Esophagus squamous epithelium (tissue), 4 donors: ENCODE results near the gene CYB5A.

Experiments
- CTCF ChIP-seq, 6 experiments: fragments of 450-650 bp in 4 of 6; fragments of 200-600 bp in 2 of 6; sonication (generic) in 2 of 6; IDR thresholded peaks; one replicate each; pipeline ENCODE4 v1.5.1; 2016 to 2019; ENCODE audit warnings: antibody characterized with exemption in 6 of 6, mild to moderate bottlenecking in 4 of 6, moderate library complexity in 4 of 6
- POLR2A ChIP-seq, 4 donors: fragments of 450-650 bp; IDR thresholded peaks; one replicate each; pipeline ENCODE4 v1.6.1; 2017; ENCODE audit warnings: antibody characterized with exemption in 4 of 4, mild to moderate bottlenecking in 4 of 4, moderate library complexity in 3 of 4

- TF ChIP-seq CTCF (IDR thresholded peaks at IDR 0.05) (no peak), POLR2A (IDR thresholded peaks at IDR 0.05) (no peak)
Measured at GRCh38 chr18:74259347-74259746, 32.4 kb downstream of the CYB5A start.
